K562 (cell line): Measurements from ENCODE around the gene C1QBP. TPM values are rescaled to one million over a fixed set of nuclear protein-coding genes. Genes with fewer than 3 reads are reported as not detected.

ENCODE experiments used
- ATAC-seq: fragments of 200-7000 bp; cut with Tn5 transposase; 3 replicates; pipeline ENCODE4 v1.9.1; 2020; ENCODE audit warnings: moderate library complexity
- BruUV-seq: library from RNA; stranded (reverse); fragments of 400-500 nt; replicated peaks from 2 replicates; lab custom pipeline; 2021; lab: Mats Ljungman, UMichigan
- CTCF ChIA-PET: fragments of 300-600 bp; formaldehyde crosslinking; extraction: SDS; loops from one replicate; lab custom pipeline; 2021; ENCODE audit warnings: low intra/inter-chr PET ratio; lab: Yijun Ruan, JAX
- POLR2A ChIA-PET: fragments of 300-600, 350-650 bp; sonication (Branson Sonifier 250); formaldehyde crosslinking; extraction: SDS; loops from one replicate; lab custom pipeline; 2021; ENCODE audit warnings: antibody characterized with exemption, inconsistent platforms; lab: Yijun Ruan, JAX
- DNase-seq, 4 experiments: peaks; one replicate each; pipeline versions ENCODE4 v3.0.0 to v3.0.0-alpha.2; 2011 to 2018; ENCODE audit warnings: low spot score in 3 of 4, mixed read lengths in 3 of 4; ENCODE audit errors: extremely low read depth in 1 of 4
- FAIRE-seq: peaks from 2 replicates; lab custom pipeline; 2011; peaks lifted over from hg19 to GRCh38; lab: Jason Lieb, UNC
- H2AFZ ChIP-seq: 2 replicates; pipeline ENCODE4 v1.6.0; 2011; ENCODE audit warnings: low read depth, low read length, control low read depth, inconsistent platforms
- H3K27ac ChIP-seq: fragments of 200-600 bp; 3 replicates; pipeline ENCODE4 v1.8.0; 2011; ENCODE audit warnings: low read depth, mild to moderate bottlenecking, control low read depth, inconsistent platforms, low read length, moderate library complexity, mixed read lengths; ENCODE audit errors: extremely low read depth
- H3K27me3 ChIP-seq, 2 experiments: fragments of 300-600 bp in 1 of 2; 2 replicates in 1 of 2; 3 replicates in 1 of 2; pipeline versions ENCODE4 v1.6.0 to v1.8.0; 2011; ENCODE audit warnings: inconsistent platforms in 2 of 2, low read length in 2 of 2, mild to moderate bottlenecking in 1 of 2, mixed read lengths in 1 of 2, moderate library complexity in 1 of 2; ENCODE audit not compliant: control insufficient read depth in 2 of 2, insufficient read depth in 2 of 2
- H3K36me3 ChIP-seq: fragments of 300-600 bp; 3 replicates; pipeline ENCODE4 v1.8.0; 2011; ENCODE audit warnings: mild to moderate bottlenecking, low read length, inconsistent platforms; ENCODE audit not compliant: control insufficient read depth, insufficient read depth
- H3K4me1 ChIP-seq, 2 experiments: fragments of 200-600 bp in 1 of 2; replicated peaks in 1 of 2; 2 replicates in 1 of 2; 3 replicates in 1 of 2; pipeline versions ENCODE4 v1.5.1 to v1.8.0; 2011; ENCODE audit warnings: inconsistent platforms in 2 of 2, low read length in 2 of 2, mild to moderate bottlenecking in 1 of 2, mixed read lengths in 1 of 2, moderate library complexity in 1 of 2; ENCODE audit not compliant: control insufficient read depth in 2 of 2, insufficient read depth in 2 of 2
- H3K4me2 ChIP-seq: 2 replicates; pipeline ENCODE4 v1.6.1; 2011; ENCODE audit warnings: low read length, control low read depth, inconsistent platforms, mixed read lengths; ENCODE audit not compliant: insufficient read depth
- H3K4me3 ChIP-seq: fragments of 200-600 bp; sonication (generic), shearing (Covaris generic); 2 replicates; pipeline ENCODE4 v1.5.1; 2016; ENCODE audit warnings: control low read depth, inconsistent platforms
- H3K79me2 ChIP-seq: fragments of 200-600 bp; 3 replicates; pipeline ENCODE4 v1.8.0; 2011; ENCODE audit warnings: low read length, inconsistent platforms; ENCODE audit not compliant: control insufficient read depth, insufficient read depth
- H3K9ac ChIP-seq, 2 experiments: 2 replicates each; pipeline versions ENCODE4 v1.6.0 to v1.6.1; 2011; ENCODE audit warnings: low read depth in 2 of 2, low read length in 2 of 2, control low read depth in 1 of 2, inconsistent platforms in 1 of 2, mild to moderate bottlenecking in 1 of 2, mixed read lengths in 1 of 2; ENCODE audit not compliant: insufficient read depth in 1 of 2
- H3K9me1 ChIP-seq: one replicate; pipeline ENCODE4 v1.6.0; 2011; ENCODE audit warnings: inconsistent platforms, mild to moderate bottlenecking, low read length, moderate library complexity; ENCODE audit not compliant: control insufficient read depth, insufficient read depth
- H3K9me3 ChIP-seq: replicated peaks from 2 replicates; pipeline ENCODE4 v1.5.1; 2011; ENCODE audit warnings: low read depth, low read length, inconsistent platforms; ENCODE audit not compliant: control insufficient read depth, insufficient read depth
- H4K20me1 ChIP-seq: replicated peaks from 2 replicates; pipeline ENCODE4 v1.6.1; 2011; ENCODE audit warnings: low read length, inconsistent platforms, mixed read lengths; ENCODE audit not compliant: control insufficient read depth, insufficient read depth
- ATF1 ChIP-seq, 2 experiments: fragments of 450-650 bp in 1 of 2; IDR thresholded peaks; 2 replicates each; pipeline ENCODE4 v1.6.1; 2016; ENCODE audit warnings: missing compliant biosample characterization in 1 of 2, missing genetic modification characterization in 1 of 2
- CEBPB ChIP-seq: fragments of 450-650 bp; IDR thresholded peaks from 2 replicates; pipeline ENCODE4 v1.6.1; 2016; ENCODE audit warnings: missing genetic modification characterization, missing compliant biosample characterization
- NCOA2 ChIP-seq, 2 experiments: fragments of 450-650 bp; IDR thresholded peaks; 2 replicates each; pipeline ENCODE4 v1.6.1; 2018; ENCODE audit warnings: mild to moderate bottlenecking in 2 of 2, moderate library complexity in 1 of 2; ENCODE audit not compliant: partially characterized antibody in 2 of 2
- NFIX ChIP-seq: fragments of 250-450 bp; sonication (Bioruptor Pico); IDR thresholded peaks from 2 replicates; pipeline ENCODE4 v1.4.0; 2020; ENCODE audit warnings: low read depth, mild to moderate bottlenecking, moderate library complexity
- PCBP2 ChIP-seq: fragments of 200-400 bp; formaldehyde crosslinking; IDR thresholded peaks from 2 replicates; pipeline ENCODE4 v1.6.1; 2018; ENCODE audit warnings: low read length, low read depth, mild to moderate bottlenecking, moderate library complexity; ENCODE audit not compliant: poor library complexity, severe bottlenecking
- TCF7 ChIP-seq: sonication (generic); IDR thresholded peaks from 2 replicates; pipeline ENCODE4 v1.6.1; 2016; ENCODE audit warnings: antibody characterized with exemption, borderline replicate concordance
- U2AF1 ChIP-seq: fragments of 200-400 bp; formaldehyde crosslinking; optimal IDR thresholded peaks from 2 replicates; pipeline ENCODE3; 2017; ENCODE audit warnings: mild to moderate bottlenecking, low read depth, low read length, moderate library complexity
- XRCC4 ChIP-seq: IDR thresholded peaks from one replicate; pipeline ENCODE4 v1.6.1; 2011; ENCODE audit not compliant: insufficient read depth, insufficient read length; ENCODE audit errors: extremely low read depth
- ZNF239 ChIP-seq: fragments of 250-450 bp; sonication (Bioruptor Pico); IDR thresholded peaks from 2 replicates; pipeline ENCODE4 v1.4.0; 2020; ENCODE audit warnings: mild to moderate bottlenecking
- WGBS: fragments of 100-300 bp; shearing (Covaris generic); methylation state at CpG from one replicate; pipeline ENCODE4 v1.1.6; 2016; ENCODE audit warnings: low coverage, mixed read lengths; ENCODE audit not compliant: insufficient coverage; ENCODE audit errors: missing lambda C conversion rate; 5-methylcytosine and 5-hydroxymethylcytosine counted together
- in situ Hi-C: fragments of 300-500 bp; cut with MboI; formaldehyde crosslinking; loops from 4 replicates; pipeline ENCODE4 v1.15.0; 2018; ENCODE audit warnings: inconsistent platforms, mixed read lengths
- intact Hi-C: fragments of 100-400 bp; cut with micrococcal nuclease; formaldehyde crosslinking; loops from 2 replicates; pipeline ENCODE4 v1.14.2; 2022
- polyA plus RNA-seq, 8 experiments: library from polyadenylated mRNA; depleted of rRNA in 4 of 8; stranded (reverse) in 5 of 8; unstranded in 3 of 8; fragments of >200 nt; fragmentation: Nextera tagmentation in 2 of 8; fragmentation: Illumina TruSeq in 1 of 8; extraction: Ambion mirVana in 2 of 8; extraction: Trizol in 1 of 8; gene quantifications; 2 replicates each; pipeline versions ENCODE4 v1.2.1 to v1.2.3, GENCODE V29; 2011 to 2014; ENCODE audit warnings: inconsistent platforms in 1 of 8, missing spikeins in 1 of 8
- total RNA-seq, 7 experiments: library from RNA; depleted of rRNA in 6 of 7; stranded (reverse); fragments of >200 nt in 6 of 7; fragmentation: Illumina TruSeq in 2 of 7; extraction: Trizol in 2 of 7; gene quantifications; 2 replicates each; pipeline versions ENCODE4 v1.2.1 to v1.2.3, GENCODE V29; 2011 to 2021; ENCODE audit warnings: low replicate concordance in 1 of 7
- TF ChIP-seq, protein P1 (sequence below), 2 experiments: fragments of 450-650 bp in 1 of 2; sonication (generic) in 1 of 2; formaldehyde crosslinking; conservative IDR thresholded peaks; 2 replicates each; pipeline versions ENCODE4 v1.4.0 to v1.8.1; 2020 to 2022; ENCODE audit warnings: mild to moderate bottlenecking in 1 of 2, missing genetic modification reagents in 1 of 2
- TF ChIP-seq, protein P2 (sequence below), 2 experiments: fragments of 450-650 bp; formaldehyde crosslinking in 1 of 2; IDR thresholded peaks; 2 replicates each; pipeline versions ENCODE4 v1.4.0 to v1.6.1; 2014 to 2020; ENCODE audit warnings: mild to moderate bottlenecking in 2 of 2, borderline replicate concordance in 1 of 2, low read depth in 1 of 2

The C1QBP gene
- total and polyA plus RNA-seq, 9 of the 15 experiments (the other 6 are each of a cell fraction or from before 2014, with no cell fraction given): 90.7 to 665 (median 414) TPM

DNA sequence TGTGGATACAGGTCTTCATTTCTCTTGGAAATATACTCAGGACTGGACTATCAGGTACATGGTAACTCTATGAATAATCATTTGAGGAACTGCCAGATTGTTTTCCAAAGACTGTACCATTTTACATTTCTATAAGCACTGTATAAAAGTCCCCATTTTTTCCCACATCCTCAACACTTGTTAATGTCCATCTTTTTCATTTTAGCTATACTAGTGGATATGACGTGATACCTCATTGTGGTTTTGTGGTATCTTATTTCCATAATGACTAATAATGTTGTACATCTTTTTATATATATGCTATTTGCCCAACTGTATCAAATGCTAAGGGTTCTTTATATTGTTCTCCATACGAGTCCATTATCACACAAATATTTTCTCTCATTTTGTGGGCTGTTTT, 42.3 kb downstream of the C1QBP start:
- H4K20me1 ChIP-seq: no peaks in the 10 kb centered on the region
- ATAC-seq: no peak
- ChIA-PET POLR2A (no interaction called here), CTCF (no interaction called here)
- no peak overlapping the region for H3K27ac ChIP-seq
- H3K9me1 ChIP-seq: no peaks in the 10 kb centered on the region
- no peaks in the 10 kb centered on the region for H3K4me1 ChIP-seq
- no peak for DNase-seq
- no peak for FAIRE-seq
- H3K36me3 ChIP-seq: peaks cover 72% of the 10 kb centered on the region
- no peak overlapping the region for H3K9ac ChIP-seq
- in situ Hi-C loops: no loop called here
- WGBS: 100% methylated on average over 2 of the region's 2 CpGs
- no peaks in the 10 kb centered on the region for H3K27me3 ChIP-seq
- H3K4me2 ChIP-seq: no peak overlapping the region
- no peak overlapping the region for H3K4me3 ChIP-seq
- no TSS peak for BruUV-seq
- TF ChIP-seq, protein P1, sequence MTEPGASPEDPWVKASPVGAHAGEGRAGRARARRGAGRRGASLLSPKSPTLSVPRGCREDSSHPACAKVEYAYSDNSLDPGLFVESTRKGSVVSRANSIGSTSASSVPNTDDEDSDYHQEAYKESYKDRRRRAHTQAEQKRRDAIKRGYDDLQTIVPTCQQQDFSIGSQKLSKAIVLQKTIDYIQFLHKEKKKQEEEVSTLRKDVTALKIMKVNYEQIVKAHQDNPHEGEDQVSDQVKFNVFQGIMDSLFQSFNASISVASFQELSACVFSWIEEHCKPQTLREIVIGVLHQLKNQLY (CRISPR knock-in tag; conservative IDR thresholded peaks at IDR 0.05): no peak
- TF ChIP-seq ZNF239 (CRISPR knock-in tag) (no peak), ATF1 (CRISPR knock-in tag; IDR thresholded peaks at IDR 0.05) (no peak), ATF1 (tag; IDR thresholded peaks at IDR 0.05) (no peak), U2AF1 (no peak), NCOA2 (IDR thresholded peaks at IDR 0.05; ENCODE audit: partially characterized antibody in 2 of 2) (no peak), NFIX (no peak), TCF7 (no peak), XRCC4 (no peak), CEBPB (no peak), PCBP2 (no peak)
- TF ChIP-seq, protein P2, sequence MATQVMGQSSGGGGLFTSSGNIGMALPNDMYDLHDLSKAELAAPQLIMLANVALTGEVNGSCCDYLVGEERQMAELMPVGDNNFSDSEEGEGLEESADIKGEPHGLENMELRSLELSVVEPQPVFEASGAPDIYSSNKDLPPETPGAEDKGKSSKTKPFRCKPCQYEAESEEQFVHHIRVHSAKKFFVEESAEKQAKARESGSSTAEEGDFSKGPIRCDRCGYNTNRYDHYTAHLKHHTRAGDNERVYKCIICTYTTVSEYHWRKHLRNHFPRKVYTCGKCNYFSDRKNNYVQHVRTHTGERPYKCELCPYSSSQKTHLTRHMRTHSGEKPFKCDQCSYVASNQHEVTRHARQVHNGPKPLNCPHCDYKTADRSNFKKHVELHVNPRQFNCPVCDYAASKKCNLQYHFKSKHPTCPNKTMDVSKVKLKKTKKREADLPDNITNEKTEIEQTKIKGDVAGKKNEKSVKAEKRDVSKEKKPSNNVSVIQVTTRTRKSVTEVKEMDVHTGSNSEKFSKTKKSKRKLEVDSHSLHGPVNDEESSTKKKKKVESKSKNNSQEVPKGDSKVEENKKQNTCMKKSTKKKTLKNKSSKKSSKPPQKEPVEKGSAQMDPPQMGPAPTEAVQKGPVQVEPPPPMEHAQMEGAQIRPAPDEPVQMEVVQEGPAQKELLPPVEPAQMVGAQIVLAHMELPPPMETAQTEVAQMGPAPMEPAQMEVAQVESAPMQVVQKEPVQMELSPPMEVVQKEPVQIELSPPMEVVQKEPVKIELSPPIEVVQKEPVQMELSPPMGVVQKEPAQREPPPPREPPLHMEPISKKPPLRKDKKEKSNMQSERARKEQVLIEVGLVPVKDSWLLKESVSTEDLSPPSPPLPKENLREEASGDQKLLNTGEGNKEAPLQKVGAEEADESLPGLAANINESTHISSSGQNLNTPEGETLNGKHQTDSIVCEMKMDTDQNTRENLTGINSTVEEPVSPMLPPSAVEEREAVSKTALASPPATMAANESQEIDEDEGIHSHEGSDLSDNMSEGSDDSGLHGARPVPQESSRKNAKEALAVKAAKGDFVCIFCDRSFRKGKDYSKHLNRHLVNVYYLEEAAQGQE (IDR thresholded peaks at IDR 0.05; ENCODE audit: borderline replicate concordance): no peak
- TF ChIP-seq, protein P2 (CRISPR knock-in tag; IDR thresholded peaks at IDR 0.05; ENCODE audit: low read depth): no peak
- H3K79me2 ChIP-seq: no peaks in the 10 kb centered on the region
- intact Hi-C loops: no loop called here
- no peaks in the 10 kb centered on the region for H3K9me3 ChIP-seq
- H2AFZ ChIP-seq: no peak overlapping the region
